ENCODE measurements around the gene TMEM238.

Gene TMEM238

GRCh38 chr19:55360902-55361301 is 23.2 kb downstream of the TMEM238 start:
- no peak for ATAC-seq
- no peak overlapping the region for H3K4me3 Mint-ChIP-seq
- H3K27me3 Mint-ChIP-seq = peaks cover 77% of the 10 kb centered on the region

GRCh38 chr19:55358943-55359908 is 24.9 kb downstream of the TMEM238 start:
- no peak for ATAC-seq
- Mint-ChIP-seq H3K27me3 (peaks cover 75% of the 10 kb centered on the region), H3K4me3 (no peak overlapping the region), H3K9me3 (no peaks in the 10 kb centered on the region), H3K4me1 (no peaks in the 10 kb centered on the region), H3K27ac (no peak overlapping the region), H3K36me3 (no peaks in the 10 kb centered on the region)

More at GRCh38 chr19:55360902-55361301, 23.2 kb downstream of the TMEM238 start:
- no peaks in the 10 kb centered on the region for H3K36me3 Mint-ChIP-seq
- no peaks in the 10 kb centered on the region for H3K9me3 Mint-ChIP-seq
- H3K27ac Mint-ChIP-seq = no peak overlapping the region
- no peaks in the 10 kb centered on the region for H3K4me1 Mint-ChIP-seq

GRCh38 chr19:55358493-55358892 is 25.6 kb downstream of the TMEM238 start:
- no peak overlapping the region for H3K4me3 Mint-ChIP-seq
- H3K9me3 Mint-ChIP-seq = no peaks in the 10 kb centered on the region

GRCh38 chr19:55355213-55355821 is 28.8 kb downstream of the TMEM238 start:
- Mint-ChIP-seq H3K27ac (no peak overlapping the region), H3K4me3 (no peak overlapping the region), H3K36me3 (no peaks in the 10 kb centered on the region), H3K4me1 (peaks cover 26% of the 10 kb centered on the region), H3K9me3 (no peaks in the 10 kb centered on the region), H3K27me3 (peaks cover 81% of the 10 kb centered on the region)
- ATAC-seq = no peak

More at GRCh38 chr19:55358493-55358892, 25.6 kb downstream of the TMEM238 start:
- H3K36me3 Mint-ChIP-seq = no peaks in the 10 kb centered on the region
- H3K4me1 Mint-ChIP-seq = peaks cover 6% of the 10 kb centered on the region
- peaks cover 77% of the 10 kb centered on the region for H3K27me3 Mint-ChIP-seq
- no peak for ATAC-seq
- H3K27ac Mint-ChIP-seq = no peak overlapping the region

- peak within 1 kb of the TSS; percentile 64 for H3K4me3 Mint-ChIP-seq
These were observed 29.3 kb downstream of the TMEM238 start, which contains the start of gene COX6B2 for GRCh38 chr19:55354698-55355212. Gene COX6B2, minus strand, starts transcription at chr19:55354719. Its CDS starts 198 bp downstream, at chr19:55354521.

GRCh38 chr19:55353803-55354697 is 30.0 kb downstream of the TMEM238 start:
- peaks cover 26% of the 10 kb centered on the region for H3K4me1 Mint-ChIP-seq
- peaks cover 77% of the 10 kb centered on the region for H3K27me3 Mint-ChIP-seq
- peak overlapping the region; percentile 64 for H3K4me3 Mint-ChIP-seq
- H3K9me3 Mint-ChIP-seq = no peaks in the 10 kb centered on the region
- no peak overlapping the region for H3K27ac Mint-ChIP-seq
- H3K36me3 Mint-ChIP-seq = no peaks in the 10 kb centered on the region
- ATAC-seq = peak; percentile 60

More at GRCh38 chr19:55354698-55355212, 29.3 kb downstream of the TMEM238 start, which contains the start of gene COX6B2:
- no peak within 1 kb of the TSS for H3K27ac Mint-ChIP-seq
- peaks cover 83% of the 10 kb centered on the region for H3K27me3 Mint-ChIP-seq
- H3K9me3 Mint-ChIP-seq = no peaks in the 10 kb centered on the region
- peaks cover 26% of the 10 kb centered on the region for H3K4me1 Mint-ChIP-seq
- ATAC-seq = no peak
- H3K36me3 Mint-ChIP-seq = no peaks in the 10 kb centered on the region

- H3K4me3 Mint-ChIP-seq = no peak overlapping the region
- peaks cover 70% of the 10 kb centered on the region for H3K27me3 Mint-ChIP-seq
- H3K9me3 Mint-ChIP-seq = no peaks in the 10 kb centered on the region
- H3K36me3 Mint-ChIP-seq = no peaks in the 10 kb centered on the region
- H3K4me1 Mint-ChIP-seq = peaks cover 26% of the 10 kb centered on the region
- no peak for ATAC-seq
- H3K27ac Mint-ChIP-seq = no peak overlapping the region
These were observed 30.7 kb downstream of the TMEM238 start for GRCh38 chr19:55353356-55353802.

- Mint-ChIP-seq H3K27ac (no peak overlapping the region), H3K36me3 (no peaks in the 10 kb centered on the region), H3K4me1 (peaks cover 26% of the 10 kb centered on the region), H3K9me3 (no peaks in the 10 kb centered on the region), H3K4me3 (peak overlapping the region; percentile 59), H3K27me3 (peaks cover 63% of the 10 kb centered on the region)
- no peak for ATAC-seq
These were observed 31.4 kb downstream of the TMEM238 start for GRCh38 chr19:55352549-55353145.

- peaks cover 57% of the 10 kb centered on the region for H3K27me3 Mint-ChIP-seq
- no peak overlapping the region for H3K27ac Mint-ChIP-seq
- H3K4me1 Mint-ChIP-seq = peaks cover 26% of the 10 kb centered on the region
- H3K9me3 Mint-ChIP-seq = no peaks in the 10 kb centered on the region
- H3K4me3 Mint-ChIP-seq = no peak overlapping the region
- no peak for ATAC-seq
- no peaks in the 10 kb centered on the region for H3K36me3 Mint-ChIP-seq
These were observed 32.1 kb downstream of the TMEM238 start for GRCh38 chr19:55352040-55352439.

- peaks cover 26% of the 10 kb centered on the region for H3K4me1 Mint-ChIP-seq
- H3K27me3 Mint-ChIP-seq = peaks cover 47% of the 10 kb centered on the region
- H3K36me3 Mint-ChIP-seq = no peaks in the 10 kb centered on the region
- no peaks in the 10 kb centered on the region for H3K9me3 Mint-ChIP-seq
- no peak overlapping the region for H3K4me3 Mint-ChIP-seq
- ATAC-seq = no peak
- no peak overlapping the region for H3K27ac Mint-ChIP-seq
These were observed 33.3 kb downstream of the TMEM238 start for GRCh38 chr19:55350620-55351315.

- no peak for ATAC-seq
- Mint-ChIP-seq H3K4me3 (no peak overlapping the region), H3K4me1 (peaks cover 27% of the 10 kb centered on the region), H3K36me3 (peaks cover 17% of the 10 kb centered on the region), H3K9me3 (no peaks in the 10 kb centered on the region), H3K27ac (no peak overlapping the region), H3K27me3 (peaks cover 34% of the 10 kb centered on the region)
These were observed 35.6 kb downstream of the TMEM238 start for GRCh38 chr19:55348317-55349034.

GRCh38 chr19:55347442-55348009 is 36.6 kb downstream of the TMEM238 start:
- H3K27ac Mint-ChIP-seq = no peak overlapping the region
- no peak for ATAC-seq
- H3K9me3 Mint-ChIP-seq = no peaks in the 10 kb centered on the region
- H3K36me3 Mint-ChIP-seq = peaks cover 27% of the 10 kb centered on the region
- no peak overlapping the region for H3K4me3 Mint-ChIP-seq
- peaks cover 24% of the 10 kb centered on the region for H3K27me3 Mint-ChIP-seq
- H3K4me1 Mint-ChIP-seq = peaks cover 17% of the 10 kb centered on the region

Data from stimulated activated memory B cell treated with anti-CD40 and anti-IgM and Interleukin-4, amounts not matched to agents 10 μg/mL and 1 μg/mL and 100 μg/mL, for 72 hours (primary cell).